Neuronal stem cell (in vitro differentiated cells): ENCODE data around the gene NFIB.

ENCODE experiments used
- DNase-seq: peaks from one replicate; pipeline ENCODE4 v3.0.0-alpha.2; 2013; ENCODE audit warnings: low spot score
- H2AFZ ChIP-seq: one replicate; pipeline ENCODE4 v1.6.1; 2013; ENCODE audit warnings: mild to moderate bottlenecking, low read length, inconsistent platforms
- H2AK5ac ChIP-seq: 2 replicates; pipeline ENCODE4 v1.6.1; 2013; ENCODE audit warnings: low read depth, mild to moderate bottlenecking, inconsistent platforms, low read length, moderate library complexity, mixed read lengths
- H2BK120ac ChIP-seq: 2 replicates; pipeline ENCODE4 v1.6.1; 2013; ENCODE audit warnings: low read depth, mild to moderate bottlenecking, inconsistent platforms, low read length, moderate library complexity, mixed read lengths
- H2BK12ac ChIP-seq: one replicate; pipeline ENCODE4 v1.6.1; 2013; ENCODE audit warnings: low read length, inconsistent platforms
- H2BK15ac ChIP-seq: 2 replicates; pipeline ENCODE4 v1.6.1; 2013; ENCODE audit warnings: mild to moderate bottlenecking, low read length, inconsistent platforms, mixed read lengths
- H2BK5ac ChIP-seq: one replicate; pipeline ENCODE4 v1.6.1; 2013; ENCODE audit warnings: inconsistent platforms, mild to moderate bottlenecking, low read length, moderate library complexity
- H3K14ac ChIP-seq: one replicate; pipeline ENCODE4 v1.6.1; 2013; ENCODE audit warnings: low read length, inconsistent platforms
- H3K18ac ChIP-seq: 2 replicates; pipeline ENCODE4 v1.6.1; 2013; ENCODE audit warnings: low read length, inconsistent platforms
- H3K23ac ChIP-seq: 2 replicates; pipeline ENCODE4 v1.6.1; 2013; ENCODE audit warnings: low read depth, mild to moderate bottlenecking, mixed read lengths, low read length, inconsistent platforms; ENCODE audit not compliant: poor library complexity
- H3K27ac ChIP-seq: replicated peaks from 3 replicates; pipeline ENCODE4 v1.5.1; 2013; ENCODE audit warnings: low read length, inconsistent platforms
- H3K27me3 ChIP-seq, 3 experiments: 2 replicates each; pipeline ENCODE4 v1.6.1; 2013; ENCODE audit warnings: low read length in 3 of 3, mild to moderate bottlenecking in 2 of 3, inconsistent platforms in 1 of 3, low read depth in 1 of 3, mixed read lengths in 1 of 3, moderate library complexity in 1 of 3; ENCODE audit not compliant: control insufficient read depth in 3 of 3, insufficient read depth in 3 of 3
- H3K36me3 ChIP-seq, 2 donors: replicated peaks in 1 of 2; 2 replicates each; pipeline ENCODE4 v1.6.1; 2013; ENCODE audit warnings: low read length in 2 of 2; ENCODE audit not compliant: control insufficient read depth in 2 of 2, insufficient read depth in 2 of 2
- H3K4ac ChIP-seq: 2 replicates; pipeline ENCODE4 v1.6.1; 2013; ENCODE audit warnings: inconsistent platforms, mild to moderate bottlenecking, low read length, moderate library complexity
- H3K4me1 ChIP-seq, 2 donors: 1 replicate in 1 of 2; 2 replicates in 1 of 2; pipeline ENCODE4 v1.6.1; 2013; ENCODE audit warnings: low read length in 2 of 2, low read depth in 1 of 2; ENCODE audit not compliant: control insufficient read depth in 2 of 2, insufficient read depth in 1 of 2
- H3K4me2 ChIP-seq: one replicate; pipeline ENCODE4 v1.6.1; 2013; ENCODE audit warnings: mild to moderate bottlenecking, low read length, inconsistent platforms; ENCODE audit not compliant: insufficient read depth, poor library complexity, severe bottlenecking
- H3K4me3 ChIP-seq, 2 donors: 2 replicates each; pipeline ENCODE4 v1.5.1; 2013; ENCODE audit warnings: low read length in 2 of 2, mild to moderate bottlenecking in 2 of 2, inconsistent platforms in 1 of 2, moderate library complexity in 1 of 2
- H3K79me1 ChIP-seq: one replicate; pipeline ENCODE4 v1.6.1; 2013; ENCODE audit warnings: low read depth, mild to moderate bottlenecking, inconsistent platforms, low read length, moderate library complexity
- H3K9ac ChIP-seq: one replicate; pipeline ENCODE4 v1.6.1; 2013; ENCODE audit warnings: mild to moderate bottlenecking, low read depth, low read length, inconsistent platforms; ENCODE audit not compliant: poor library complexity
- H3K9me3 ChIP-seq, 2 donors: replicated peaks in 1 of 2; 2 replicates each; pipeline versions ENCODE3 to v1.6.1; 2013; ENCODE audit warnings: low read length in 2 of 2, mild to moderate bottlenecking in 2 of 2, inconsistent platforms in 1 of 2, low read depth in 1 of 2, mixed read lengths in 1 of 2, moderate library complexity in 1 of 2; ENCODE audit not compliant: control insufficient read depth in 2 of 2, insufficient read depth in 1 of 2
- H4K8ac ChIP-seq: one replicate; pipeline ENCODE4 v1.6.1; 2013; ENCODE audit warnings: low read depth, mild to moderate bottlenecking, inconsistent platforms, low read length, moderate library complexity
- H4K91ac ChIP-seq: one replicate; pipeline ENCODE4 v1.6.1; 2013; ENCODE audit warnings: low read length, low read depth, mild to moderate bottlenecking, inconsistent platforms; ENCODE audit not compliant: poor library complexity
- WGBS, 2 donors: extraction: QIAGEN DNeasy Blood & Tissue Kit; methylation state at CpG; one replicate each; pipeline ENCODE4 v1.1.7; 2013; ENCODE audit warnings: missing lambda C conversion rate in 2 of 2, mixed read lengths in 1 of 2; ENCODE audit not compliant: insufficient read length in 2 of 2, insufficient replicate concordance in 1 of 2; ENCODE audit errors: extremely low coverage in 2 of 2; 5-methylcytosine and 5-hydroxymethylcytosine counted together

NFIB gene

DNA sequence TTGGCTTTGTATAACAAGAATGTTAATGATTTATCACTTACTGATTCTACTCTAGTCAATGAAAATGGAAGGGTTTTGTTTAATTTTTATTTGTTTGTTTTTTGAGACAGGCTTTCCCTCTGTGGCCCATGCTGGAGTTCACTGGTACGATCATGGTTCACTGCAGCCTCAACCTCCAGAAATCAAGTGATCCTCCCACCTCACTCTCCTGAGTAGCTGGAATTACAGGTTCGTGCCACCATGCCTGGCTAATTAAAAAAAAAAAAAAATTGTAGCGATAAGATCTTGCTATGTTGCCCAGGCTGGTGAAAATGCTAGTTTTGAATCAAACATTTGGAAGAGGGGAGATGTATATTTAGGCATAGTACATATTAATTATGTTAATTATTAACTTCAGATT lies 209.4 kb downstream of the NFIB start:
- no peak for DNase-seq
- Histone ChIP-seq H2AFZ (no peak overlapping the region), H4K91ac (no peak overlapping the region), H3K4ac (no peak overlapping the region), H2BK5ac (no peak overlapping the region), H3K4me1 (peaks cover 2 to 22% of the 10 kb centered on the region in 2 donors), H3K9me3 (no peaks in the 10 kb centered on the region), H3K14ac (no peak overlapping the region), H3K79me1 (no peaks in the 10 kb centered on the region), H3K9ac (no peak overlapping the region), H2BK120ac (no peak overlapping the region), H3K4me3 (no peak overlapping the region), H3K27me3 (no peaks in the 10 kb centered on the region), H3K18ac (no peak overlapping the region), H3K27ac (no peak overlapping the region), H3K36me3 (no peaks in the 10 kb centered on the region), H2AK5ac (no peak overlapping the region), H3K4me2 (no peak overlapping the region), H3K23ac (no peak overlapping the region), H2BK12ac (no peak overlapping the region), H4K8ac (no peak overlapping the region), H2BK15ac (no peak overlapping the region)
- no CpG with 5 or more reads among the region's 3 CpGs for WGBS, 2 donors

DNA sequence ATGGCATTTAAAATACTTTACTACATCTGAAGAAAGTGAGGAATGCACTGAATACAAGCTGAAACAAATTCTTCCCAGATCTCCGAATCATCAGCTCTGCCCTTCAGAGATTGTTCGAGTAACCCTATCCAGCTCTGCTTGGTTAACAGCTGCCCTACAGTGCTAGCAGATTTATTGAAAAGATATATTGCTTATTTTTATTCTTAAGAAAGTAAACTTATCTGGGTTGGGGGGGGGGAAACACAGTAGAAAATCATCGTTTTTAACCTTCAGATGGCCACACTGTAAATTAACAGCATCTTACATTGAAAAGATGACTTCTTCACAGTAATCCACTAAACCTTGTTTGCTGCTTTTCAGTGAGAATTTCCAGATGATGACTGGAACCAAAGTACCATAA lies 210.8 kb downstream of the NFIB start:
- no peaks in the 10 kb centered on the region for H3K79me1 ChIP-seq
- no CpG with 5 or more reads among the region's 3 CpGs for WGBS, 2 donors
- H3K9ac ChIP-seq, result no peak overlapping the region
- H3K18ac ChIP-seq, result no peak overlapping the region
- no peak overlapping the region for H3K4ac ChIP-seq
- no peak overlapping the region for H2BK15ac ChIP-seq
- H3K23ac ChIP-seq, result no peak overlapping the region
- H3K14ac ChIP-seq, result no peak overlapping the region
- H2BK5ac ChIP-seq, result no peak overlapping the region
- no peak overlapping the region for H2AFZ ChIP-seq
- H3K4me3 ChIP-seq, result no peak overlapping the region
- no peaks in the 10 kb centered on the region for H3K27me3 ChIP-seq
- H4K91ac ChIP-seq, result no peak overlapping the region
- H3K9me3 ChIP-seq, result no peaks in the 10 kb centered on the region
- no peak overlapping the region for H2BK12ac ChIP-seq
- H3K4me2 ChIP-seq, result no peak overlapping the region
- no peak overlapping the region for H3K27ac ChIP-seq
- no peak overlapping the region for H2AK5ac ChIP-seq
- no peak overlapping the region for H2BK120ac ChIP-seq
- no peaks in the 10 kb centered on the region for H3K36me3 ChIP-seq
- H3K4me1 ChIP-seq, result peaks cover 2 to 17% of the 10 kb centered on the region in 2 donors
- no peak overlapping the region for H4K8ac ChIP-seq
- DNase-seq, result no peak

DNA sequence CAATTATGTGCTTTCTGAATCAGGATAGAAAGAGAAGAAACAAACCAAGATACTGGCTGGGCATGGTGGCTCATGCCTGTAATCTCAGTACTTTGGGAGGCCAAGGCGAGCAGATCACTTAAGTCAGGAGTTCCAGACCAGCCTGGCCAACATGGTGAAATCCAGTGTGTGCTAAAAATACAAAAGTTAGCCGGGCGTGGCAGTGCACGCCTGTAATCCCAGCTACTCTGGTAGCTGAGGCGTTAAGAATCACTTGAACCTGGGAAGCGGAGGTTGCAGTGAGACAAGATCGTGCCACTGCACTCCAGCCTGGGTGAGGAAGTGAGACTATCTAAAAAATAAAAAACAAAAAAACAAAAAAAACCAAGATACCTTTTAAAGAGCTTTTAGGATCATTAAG lies 214.2 kb downstream of the NFIB start:
- Histone ChIP-seq H3K9me3 (no peaks in the 10 kb centered on the region), H2AFZ (no peak overlapping the region), H2AK5ac (no peak overlapping the region), H3K4me2 (no peak overlapping the region), H2BK15ac (no peak overlapping the region), H3K23ac (no peak overlapping the region), H4K8ac (no peak overlapping the region), H2BK5ac (no peak overlapping the region), H3K18ac (no peak overlapping the region), H4K91ac (no peak overlapping the region), H3K36me3 (no peaks in the 10 kb centered on the region), H3K4me1 (peaks cover 0 to 5% of the 10 kb centered on the region in 2 donors), H3K4me3 (no peak overlapping the region), H3K4ac (no peak overlapping the region), H2BK120ac (no peak overlapping the region), H3K79me1 (no peaks in the 10 kb centered on the region), H3K14ac (no peak overlapping the region), H3K9ac (no peak overlapping the region), H3K27me3 (no peaks in the 10 kb centered on the region), H3K27ac (no peak overlapping the region), H2BK12ac (no peak overlapping the region)
- no CpG with 5 or more reads among the region's 7 CpGs for WGBS, 2 donors
- DNase-seq, result no peak

DNA sequence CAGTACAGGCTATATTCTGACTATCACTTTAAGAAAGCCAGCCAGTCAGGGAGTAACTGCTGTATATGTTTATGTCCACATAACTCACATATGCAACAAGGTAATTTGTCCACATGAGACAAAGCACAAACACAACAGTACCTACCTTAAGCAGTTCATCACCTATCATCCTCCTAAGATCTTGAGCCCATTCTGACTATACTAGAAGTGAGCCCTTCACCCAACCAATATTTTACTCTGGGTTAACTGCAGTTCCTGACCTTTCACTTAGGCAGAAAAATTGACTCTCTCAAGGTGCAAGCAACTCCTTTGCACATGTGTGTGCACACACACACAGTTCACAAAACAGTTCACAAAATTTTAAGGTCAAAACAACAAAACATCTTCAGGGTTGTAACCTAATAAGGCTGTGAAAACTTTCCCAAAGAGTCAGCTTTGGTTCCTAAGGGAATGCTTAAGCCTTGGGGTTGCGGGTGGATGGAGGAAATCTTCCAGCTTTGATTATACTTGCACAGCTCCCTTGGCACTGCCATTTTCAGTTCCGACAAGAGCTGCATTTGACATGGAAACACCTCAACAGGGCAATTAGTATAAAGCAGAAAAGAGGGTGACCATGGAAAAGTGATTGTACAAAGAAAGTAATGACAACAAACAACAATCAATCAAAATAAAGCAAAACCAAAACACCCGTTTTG lies 215.3 kb downstream of the NFIB start:
- H3K23ac ChIP-seq, result no peak overlapping the region
- H4K8ac ChIP-seq, result no peak overlapping the region
- no peak overlapping the region for H2BK12ac ChIP-seq
- H3K14ac ChIP-seq, result no peak overlapping the region
- no peak overlapping the region for H2AFZ ChIP-seq
- H3K18ac ChIP-seq, result no peak overlapping the region
- no peak overlapping the region for H2BK120ac ChIP-seq
- H2BK15ac ChIP-seq, result no peak overlapping the region
- H3K36me3 ChIP-seq, result no peaks in the 10 kb centered on the region
- H3K4me2 ChIP-seq, result no peak overlapping the region
- no peak overlapping the region for H3K9ac ChIP-seq
- H2BK5ac ChIP-seq, result no peak overlapping the region
- no CpG with 5 or more reads among the region's 3 CpGs for WGBS, 2 donors
- H3K9me3 ChIP-seq, result no peaks in the 10 kb centered on the region
- no peaks in the 10 kb centered on the region for H3K27me3 ChIP-seq
- no peak overlapping the region for H3K27ac ChIP-seq
- H2AK5ac ChIP-seq, result no peak overlapping the region
- no peak overlapping the region for H3K4ac ChIP-seq
- no peak overlapping the region for H3K4me3 ChIP-seq
- no peaks in the 10 kb centered on the region for H3K79me1 ChIP-seq
- no peak for DNase-seq
- H4K91ac ChIP-seq, result no peak overlapping the region
- H3K4me1 ChIP-seq, result peaks cover 0 to 5% of the 10 kb centered on the region in 2 donors
